ENCODE measurements around the gene BPIFA1.

Gene BPIFA1

GRCh38 chr20:33279261-33279910 is 43.6 kb downstream of the BPIFA1 start:
- DNase-seq, result no peak

GRCh38 chr20:33280000-33280680 is 44.3 kb downstream of the BPIFA1 start:
- DNase-seq, result no peak

GRCh38 chr20:33280775-33281174 is 45.0 kb downstream of the BPIFA1 start:
- DNase-seq, result no peak

- no peak for DNase-seq
Measured at GRCh38 chr20:33281550-33282146, 45.9 kb downstream of the BPIFA1 start.

- DNase-seq, result no peak
Measured at GRCh38 chr20:33282196-33282934, 46.6 kb downstream of the BPIFA1 start.

GRCh38 chr20:33282991-33283555 is 47.3 kb downstream of the BPIFA1 start, which contains the start of gene BPIFB1:
TSS of gene BPIFB1 (plus strand) at chr20:33283214. CDS start at chr20:33286074, 2,860 bp downstream.
- DNase-seq, result no peak

GRCh38 chr20:33284284-33284683 is 48.5 kb downstream of the BPIFA1 start:
- DNase-seq, result no peak

GRCh38 chr20:33284937-33285336 is 49.1 kb downstream of the BPIFA1 start:
- DNase-seq, result no peak

- DNase-seq, result no peak
Measured at GRCh38 chr20:33285861-33286495, 50.2 kb downstream of the BPIFA1 start.

GRCh38 chr20:33287884-33288283 is 52.1 kb downstream of the BPIFA1 start:
- no peak for DNase-seq

- no peak for DNase-seq
Measured at GRCh38 chr20:33290852-33291251, 55.1 kb downstream of the BPIFA1 start.

GRCh38 chr20:33291416-33291815 is 55.6 kb downstream of the BPIFA1 start:
- no peak for DNase-seq

GRCh38 chr20:33291830-33292355 is 56.1 kb downstream of the BPIFA1 start:
- no peak for DNase-seq
